ENCODE data around the gene ANKRD27.

DNA sequence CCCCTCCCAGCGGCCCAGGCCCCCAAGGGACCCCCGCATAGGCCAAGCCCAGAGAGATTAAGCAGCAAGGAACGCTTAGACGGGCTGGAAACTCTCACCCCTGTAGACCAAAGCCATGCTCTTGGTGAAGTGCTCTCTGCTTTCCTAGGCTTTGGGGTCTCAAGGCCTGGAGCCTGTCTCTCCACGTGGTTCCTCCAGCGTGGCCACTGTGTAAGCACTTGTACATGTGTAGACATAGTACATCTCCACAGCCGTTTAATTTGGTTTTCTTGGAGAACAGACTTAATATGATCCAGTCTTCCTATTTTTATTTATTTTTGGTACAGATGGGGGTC, 17.7 kb upstream of the ANKRD27 start:
- TF ChIP-seq POLR2A (IDR thresholded peaks at IDR 0.05) = no peak
- TF ChIP-seq, protein P1, sequence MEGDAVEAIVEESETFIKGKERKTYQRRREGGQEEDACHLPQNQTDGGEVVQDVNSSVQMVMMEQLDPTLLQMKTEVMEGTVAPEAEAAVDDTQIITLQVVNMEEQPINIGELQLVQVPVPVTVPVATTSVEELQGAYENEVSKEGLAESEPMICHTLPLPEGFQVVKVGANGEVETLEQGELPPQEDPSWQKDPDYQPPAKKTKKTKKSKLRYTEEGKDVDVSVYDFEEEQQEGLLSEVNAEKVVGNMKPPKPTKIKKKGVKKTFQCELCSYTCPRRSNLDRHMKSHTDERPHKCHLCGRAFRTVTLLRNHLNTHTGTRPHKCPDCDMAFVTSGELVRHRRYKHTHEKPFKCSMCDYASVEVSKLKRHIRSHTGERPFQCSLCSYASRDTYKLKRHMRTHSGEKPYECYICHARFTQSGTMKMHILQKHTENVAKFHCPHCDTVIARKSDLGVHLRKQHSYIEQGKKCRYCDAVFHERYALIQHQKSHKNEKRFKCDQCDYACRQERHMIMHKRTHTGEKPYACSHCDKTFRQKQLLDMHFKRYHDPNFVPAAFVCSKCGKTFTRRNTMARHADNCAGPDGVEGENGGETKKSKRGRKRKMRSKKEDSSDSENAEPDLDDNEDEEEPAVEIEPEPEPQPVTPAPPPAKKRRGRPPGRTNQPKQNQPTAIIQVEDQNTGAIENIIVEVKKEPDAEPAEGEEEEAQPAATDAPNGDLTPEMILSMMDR (IDR thresholded peaks at IDR 0.05) = no peak

Measured in lower leg skin (tissue), 3 donors.